ENCODE data around the gene TLR6. TPM values are rescaled to one million over a fixed set of nuclear protein-coding genes. Genes with fewer than 3 reads are reported as not detected.
A peak's percentile ranks its signal among the peaks of the same experiment; 100 is the strongest.

Gene TLR6
- total RNA-seq, 2 donors from 2014 or later, result 0.99 to 1.8 TPM

GRCh38 chr4:38804654-38805295, 51.8 kb downstream of the TLR6 start, which contains the start of gene TLR1:
TLR1 (minus strand) TSS chr4:38804791; CDS start chr4:38798831, 5,960 bp downstream.
- peak within 1 kb of the TSS; percentile 42 to 78 (median 62) for H3K27ac ChIP-seq
- H3K36me3 ChIP-seq (replicated peaks in 1 of 2; ENCODE audit: insufficient read depth in 1 of 2, low read depth in 2 of 2), result no peaks in the 10 kb centered on the region
- 30 to 36% methylated on average over 7 of the region's 7 CpGs for WGBS, 2 donors
- no peaks in the 10 kb centered on the region for H3K27me3 ChIP-seq
- ATAC-seq (peak; percentile 84), DNase-seq (no peak)
- intact Hi-C loops (cut with DNase I), result no loop called here
- H3K4me1 ChIP-seq, result peaks cover 18% of the 10 kb centered on the region
- no peaks in the 10 kb centered on the region for H3K9me3 ChIP-seq
- peak in 2 of 3 donors; percentile 49 to 56 for TF ChIP-seq POLR2A (IDR thresholded peaks at IDR 0.05)
- peak; percentile 40 to 77 (median 74) for TF ChIP-seq CTCF (IDR thresholded peaks at IDR 0.05)
- peak within 1 kb of the TSS in 1 of 2 donors; percentile 13 for H3K4me3 ChIP-seq

DNA sequence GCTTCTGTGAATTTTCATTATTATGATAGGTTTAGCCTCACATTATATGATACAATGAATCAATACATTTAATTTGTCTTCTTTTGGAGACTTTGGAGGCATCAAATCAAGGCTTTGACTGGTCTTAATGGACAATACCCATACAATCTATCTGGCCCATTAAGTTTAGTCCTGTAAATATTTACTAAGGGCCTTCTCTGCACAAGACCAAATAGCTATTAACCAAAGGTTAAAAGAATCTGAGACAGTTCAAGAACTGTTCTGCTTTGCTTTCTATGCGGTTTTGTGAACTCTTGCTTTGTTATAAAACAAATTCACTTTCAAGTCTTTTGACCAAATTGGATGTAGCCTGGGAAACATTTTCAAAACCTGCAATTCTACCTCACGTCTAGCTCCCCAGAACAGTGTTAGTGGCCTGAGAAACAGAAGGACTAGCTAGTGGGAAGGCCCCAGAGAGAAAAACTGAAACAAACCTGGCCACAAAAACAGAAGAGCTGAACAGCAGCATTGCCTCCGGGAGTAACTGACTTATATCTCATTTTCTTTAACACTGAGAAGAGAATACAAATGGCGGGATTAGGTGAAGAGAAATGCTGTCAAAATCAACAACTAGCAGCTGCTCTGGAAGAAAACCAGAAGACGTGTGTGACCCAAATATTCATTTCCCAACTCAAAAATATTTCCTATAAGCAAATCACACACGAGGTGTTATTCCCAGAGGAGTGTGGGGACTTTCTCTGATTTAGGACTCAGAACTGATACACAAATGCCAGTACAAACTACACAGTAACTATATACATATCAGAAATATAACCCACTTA, 52.6 kb downstream of the TLR6 start:
- intact Hi-C loops (cut with DNase I), result no loop called here
- DNase-seq (no peak), ATAC-seq (peak; percentile 51)
- H3K9me3 ChIP-seq, result no peaks in the 10 kb centered on the region
- 6 to 9% methylated on average over 6 of the region's 6 CpGs for WGBS, 2 donors
- no peaks in the 10 kb centered on the region for H3K36me3 ChIP-seq (replicated peaks in 1 of 2; ENCODE audit: insufficient read depth in 1 of 2, low read depth in 2 of 2)
- peaks cover 18% of the 10 kb centered on the region for H3K4me1 ChIP-seq
- peak overlapping the region in 1 of 2 donors; percentile 13 for H3K4me3 ChIP-seq
- no peak for TF ChIP-seq POLR2A (IDR thresholded peaks at IDR 0.05)
- no peak for TF ChIP-seq CTCF (IDR thresholded peaks at IDR 0.05)
- peak overlapping the region; percentile 42 to 78 (median 62) for H3K27ac ChIP-seq
- H3K27me3 ChIP-seq, result no peaks in the 10 kb centered on the region

DNA sequence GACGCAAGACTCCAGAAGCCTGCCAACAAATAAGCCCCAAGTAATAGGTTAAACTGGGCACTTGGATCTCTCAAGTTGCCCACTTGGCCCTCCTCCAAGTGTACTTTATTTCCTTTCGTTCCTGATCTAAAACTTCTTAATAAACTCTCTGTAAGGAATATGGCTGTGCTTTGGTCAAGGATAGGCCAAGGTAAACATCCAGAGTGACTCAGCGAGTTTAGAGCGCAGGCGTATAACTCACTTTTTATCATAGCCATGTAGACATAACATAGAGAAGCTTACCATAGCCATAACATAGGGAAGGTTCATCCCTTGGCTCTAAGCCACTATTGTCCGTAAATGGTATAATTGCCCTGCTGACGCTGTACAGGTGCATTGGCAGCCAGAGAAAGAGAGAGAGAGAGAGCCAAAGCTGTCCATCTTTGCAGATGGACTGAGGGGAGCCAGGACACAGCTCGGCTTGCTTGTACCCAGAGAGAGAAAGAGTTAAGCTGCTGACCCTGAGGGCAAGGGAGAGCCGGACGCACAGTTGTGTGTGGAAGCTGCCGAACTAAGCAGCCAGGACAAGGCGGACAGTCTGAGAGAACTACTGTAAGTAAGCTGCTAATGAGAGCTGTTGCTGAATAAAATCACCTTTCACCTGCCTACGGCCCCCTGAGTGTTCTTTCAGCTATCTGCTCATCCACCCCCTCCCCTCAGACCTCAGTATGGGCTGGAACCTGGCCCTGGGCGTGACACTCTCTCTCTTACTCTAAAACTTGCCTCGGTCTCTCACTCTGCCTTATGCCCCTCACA, 53.9 kb downstream of the TLR6 start:
- no peak overlapping the region for H3K4me3 ChIP-seq
- 83 to 92% methylated on average over 15 of the region's 15 CpGs for WGBS, 2 donors
- no peak for ATAC-seq
- DNase-seq, result no peak
- no peaks in the 10 kb centered on the region for H3K27me3 ChIP-seq
- intact Hi-C loops (cut with DNase I), result no loop called here
- H3K9me3 ChIP-seq, result no peaks in the 10 kb centered on the region
- H3K36me3 ChIP-seq (replicated peaks in 1 of 2; ENCODE audit: insufficient read depth in 1 of 2, low read depth in 2 of 2), result no peaks in the 10 kb centered on the region
- peaks cover 18% of the 10 kb centered on the region for H3K4me1 ChIP-seq
- no peak overlapping the region for H3K27ac ChIP-seq
- TF ChIP-seq CTCF (IDR thresholded peaks at IDR 0.05), result no peak
- TF ChIP-seq POLR2A (IDR thresholded peaks at IDR 0.05), result no peak

- ATAC-seq (no peak), DNase-seq (no peak)
- WGBS, 2 donors, result 93 to 94% methylated on average over 3 of the region's 3 CpGs
- Histone ChIP-seq H3K4me1 (peaks cover 18% of the 10 kb centered on the region), H3K27ac (no peak overlapping the region), H3K36me3 (replicated peaks in 1 of 2; ENCODE audit: insufficient read depth in 1 of 2, low read depth in 2 of 2) (no peaks in the 10 kb centered on the region), H3K4me3 (no peak overlapping the region), H3K9me3 (no peaks in the 10 kb centered on the region), H3K27me3 (no peaks in the 10 kb centered on the region)
- no peak for TF ChIP-seq CTCF (IDR thresholded peaks at IDR 0.05)
- TF ChIP-seq POLR2A (IDR thresholded peaks at IDR 0.05), result no peak
- intact Hi-C loops (cut with DNase I), result no loop called here
These were observed 55.6 kb downstream of the TLR6 start for GRCh38 chr4:38800961-38801450.

All from body of pancreas (tissue), 4 donors.